Cardiac fibroblast (primary cell): Measurements from ENCODE around the gene ECT2.
"Not testable (repeated sequence)": the region's sequence is repeated elsewhere in the genome, so short reads cannot be mapped to it uniquely, and the experiment has no call there.

Source experiments
- DNase-seq, 2 donors: peaks; one replicate each; pipeline versions ENCODE4 v3.0.0 to v3.0.0-alpha.2; 2010; ENCODE audit warnings: low read depth in 2 of 2
- H3K4me3 ChIP-seq, 2 donors: replicated peaks in 1 of 2; 1 replicate in 1 of 2; 2 replicates in 1 of 2; pipeline ENCODE4 v1.5.1; 2011; ENCODE audit warnings: low read depth in 2 of 2, low read length in 2 of 2, mild to moderate bottlenecking in 2 of 2, moderate library complexity in 1 of 2
- CTCF ChIP-seq: IDR thresholded peaks from one replicate; pipeline ENCODE4 v1.5.1; 2011; ENCODE audit warnings: low read depth, mild to moderate bottlenecking, low read length, inconsistent platforms

ECT2 gene

DNA sequence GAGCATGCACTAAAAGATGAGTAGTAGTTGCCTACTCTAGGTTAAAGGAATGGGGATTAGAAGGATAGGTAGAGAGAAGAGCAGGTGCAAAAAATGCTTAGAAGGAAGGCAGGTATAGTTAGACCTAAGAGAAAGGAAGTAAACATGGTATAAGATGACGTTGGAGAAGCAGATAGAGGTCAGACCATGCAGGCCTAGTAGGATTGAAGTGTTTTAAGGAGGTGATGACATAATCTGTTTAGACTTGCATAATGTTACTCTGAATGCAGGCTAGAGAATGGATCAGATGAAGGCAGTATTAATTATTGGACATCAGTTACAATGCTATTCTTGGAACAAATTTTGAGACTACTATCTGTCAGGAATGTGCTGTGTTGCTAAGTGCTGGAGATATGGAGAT, 11.1 kb upstream of the ECT2 start:
- no peak overlapping the region for H3K4me3 ChIP-seq
- no peak for DNase-seq
- no peak for TF ChIP-seq CTCF

DNA sequence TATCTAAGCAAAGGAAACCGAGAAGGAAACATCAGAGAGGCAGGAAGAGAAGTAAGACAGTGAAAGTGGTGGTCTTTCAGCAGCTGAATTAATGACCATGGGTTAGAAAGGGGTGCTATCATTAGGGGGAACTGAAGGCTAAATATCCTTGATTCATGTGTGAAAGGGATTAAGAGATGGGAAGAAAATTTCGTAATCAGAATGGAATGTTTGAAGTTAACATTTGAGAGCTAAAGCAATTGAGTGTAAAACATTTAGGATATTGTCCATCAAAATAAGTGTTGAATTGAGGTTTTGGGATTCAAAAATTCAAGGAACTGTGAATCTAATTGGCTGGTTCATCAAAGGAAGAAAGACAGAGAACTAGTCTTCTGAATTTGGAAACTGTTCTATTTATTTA, 4.1 kb upstream of the ECT2 start:
- H3K4me3 ChIP-seq, result no peak overlapping the region
- TF ChIP-seq CTCF, result no peak
- DNase-seq, result peak; percentile 11 to 12

GRCh38 chr3:172749230-172749965, 1.1 kb upstream of the ECT2 start:
- DNase-seq, result peak; percentile 95 to 98
- H3K4me3 ChIP-seq, result peak overlapping the region; percentile 40 to 48
- no peak for TF ChIP-seq CTCF

DNA sequence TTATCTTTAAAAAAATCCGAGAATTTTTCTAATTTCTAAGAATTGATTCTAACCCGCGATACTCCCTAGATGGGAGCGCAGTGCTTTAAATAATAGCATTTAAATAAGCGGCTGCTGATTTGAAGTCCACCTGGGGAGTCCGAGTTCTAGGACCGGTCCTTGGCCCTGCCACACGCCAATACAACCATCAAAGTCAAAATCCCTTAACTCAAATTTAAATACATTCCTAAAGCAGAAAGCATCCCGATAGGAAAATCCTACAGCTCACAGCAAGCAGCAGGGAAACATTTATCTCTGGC, 508 bp upstream of the ECT2 start:
- peak overlapping the region; percentile 40 to 48 for H3K4me3 ChIP-seq
- TF ChIP-seq CTCF, result no peak

DNA sequence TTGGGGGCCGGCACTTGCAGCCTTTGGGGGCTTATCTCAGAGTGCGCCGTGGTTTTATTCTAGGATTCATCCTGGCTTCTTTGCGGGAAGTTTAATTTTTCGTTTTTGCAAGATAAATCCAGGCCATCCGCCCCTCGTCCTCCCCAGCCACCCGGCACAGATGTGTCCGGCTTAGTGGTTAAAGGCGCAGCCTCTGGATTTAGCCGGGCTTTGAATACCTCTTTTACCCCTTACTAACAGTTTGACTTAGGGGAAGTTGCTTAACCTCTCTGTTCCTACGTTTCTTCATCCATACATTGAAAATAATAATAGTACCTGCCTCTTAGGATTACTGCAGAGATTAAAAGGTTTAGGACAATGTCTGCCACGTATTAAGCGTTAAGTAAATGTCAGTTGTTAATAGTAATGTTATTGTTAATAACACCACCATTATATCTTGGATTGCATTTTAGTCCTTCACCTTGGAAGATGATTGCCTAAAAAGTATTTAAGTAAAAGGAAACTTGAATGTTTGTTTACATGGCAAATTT, 714 bp downstream of the ECT2 start:
- H3K4me3 ChIP-seq, result peak overlapping the region; percentile 93 to 95
- peak; percentile 29 to 55 for DNase-seq
- no peak for TF ChIP-seq CTCF

More for the DNA sequence above, 508 bp upstream of the ECT2 start:
- DNase-seq, result no peak

- H3K4me3 ChIP-seq, result no peak overlapping the region
- no peak for DNase-seq
- no peak for TF ChIP-seq CTCF
Measured at GRCh38 chr3:172752651-172753050, 2.1 kb downstream of the ECT2 start.

GRCh38 chr3:172753125-172753524, 2.6 kb downstream of the ECT2 start:
- no peak for TF ChIP-seq CTCF
- H3K4me3 ChIP-seq, result no peak overlapping the region
- no peak for DNase-seq

DNA sequence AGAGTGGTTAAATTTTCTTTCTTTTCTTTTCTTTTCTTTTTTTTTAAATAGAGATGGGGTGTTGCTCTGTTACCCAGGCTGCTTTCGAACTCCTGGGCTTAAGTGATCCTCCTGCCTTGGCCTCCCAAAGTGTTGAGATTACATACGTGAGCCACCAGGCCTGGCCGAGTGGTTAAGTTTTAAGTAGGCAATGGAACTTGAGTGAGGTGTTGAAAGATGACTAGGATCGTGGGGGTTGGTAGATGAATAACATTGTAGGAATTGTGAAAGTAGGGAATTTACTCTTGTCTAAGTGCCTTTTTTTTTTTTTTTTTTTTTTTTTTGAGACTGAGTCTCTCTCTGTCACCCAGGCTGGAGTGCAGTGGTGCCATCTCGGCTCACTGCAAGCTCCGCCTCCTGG, 9.9 kb downstream of the ECT2 start:
- DNase-seq, result peak; percentile 83 to 90
- not testable (repeated sequence) for H3K4me3 ChIP-seq
